Ovary (tissue), 3 donors: ENCODE data around the gene HSPB1.
"Not testable (repeated sequence)": the region's sequence is repeated elsewhere in the genome, so short reads cannot be mapped to it uniquely, and the experiment has no call there.

Experiments used
- CTCF ChIP-seq, 3 donors: fragments of 450-650 bp in 2 of 3; fragments of 200-600 bp in 1 of 3; IDR thresholded peaks; one replicate each; pipeline versions ENCODE4 v1.5.1 to v1.8.0; 2016 to 2022; ENCODE audit warnings: antibody characterized with exemption in 3 of 3, mild to moderate bottlenecking in 1 of 3
- EP300 ChIP-seq: sonication (generic); formaldehyde crosslinking; IDR thresholded peaks from one replicate; pipeline ENCODE4 v1.6.1; 2017; ENCODE audit warnings: antibody characterized with exemption
- POLR2A ChIP-seq: fragments of 450-650 bp; IDR thresholded peaks from one replicate; pipeline ENCODE4 v1.6.1; 2017; ENCODE audit warnings: antibody characterized with exemption, mild to moderate bottlenecking, moderate library complexity
- donor health status: DM: no; HTN: no; CAD: no.

GRCh38 chr7:76292911-76293310 lies 9.6 kb upstream of the HSPB1 start:
- not testable (repeated sequence) for TF ChIP-seq CTCF (IDR thresholded peaks at IDR 0.05); POLR2A; EP300
